HG03064 (cell line): ENCODE data around the gene SH2B3.
A peak's percentile ranks its signal among the peaks of the same experiment; 100 is the strongest.
"Not testable (repeated sequence)": the region's sequence is repeated elsewhere in the genome, so short reads cannot be mapped to it uniquely, and the experiment has no call there.

Experiments used
- ATAC-seq: cut with Tn5 transposase; IDR thresholded peaks from one replicate; pipeline ENCODE4 v1.9.1; 2021; ENCODE audit warnings: low read depth; ENCODE audit not compliant: unreplicated experiment

SH2B3 gene

DNA sequence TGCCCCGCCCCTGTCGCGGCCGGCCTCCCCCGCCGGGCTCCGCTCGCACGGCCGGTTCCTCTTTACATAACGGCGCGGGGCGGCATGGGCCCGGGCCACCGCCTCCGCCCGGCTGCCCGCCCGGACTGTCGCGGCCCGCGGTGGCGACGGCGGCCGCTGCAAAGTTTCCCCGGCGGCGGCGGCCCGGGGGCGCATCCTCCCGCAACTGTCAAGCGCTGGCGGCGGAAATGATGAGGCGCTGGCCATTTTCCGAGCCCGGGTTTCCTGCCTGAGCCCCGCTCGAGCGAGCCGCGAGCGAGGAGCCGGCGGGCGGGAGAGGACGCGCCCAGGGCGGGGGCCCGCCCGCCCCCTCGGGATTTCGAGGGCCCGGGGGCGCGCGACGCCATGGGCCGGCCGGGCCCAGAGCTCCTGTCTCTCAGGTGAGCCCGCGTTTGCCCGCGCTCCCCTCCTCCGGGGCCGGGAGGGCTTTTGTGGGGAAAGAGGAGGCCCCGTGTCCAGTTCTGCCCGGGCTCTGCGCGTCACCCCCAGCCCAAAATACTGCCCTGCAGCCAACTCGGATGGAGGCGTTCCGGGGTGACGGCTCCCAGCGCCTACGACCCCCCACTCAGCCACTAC is at the start of gene SH2B3:
TSS of gene SH2B3 (plus strand) at position 65 of the 615 bp plus-strand sequence. CDS start 12,223 bp downstream, outside the sequence.
- peak; percentile 5 for ATAC-seq

DNA sequence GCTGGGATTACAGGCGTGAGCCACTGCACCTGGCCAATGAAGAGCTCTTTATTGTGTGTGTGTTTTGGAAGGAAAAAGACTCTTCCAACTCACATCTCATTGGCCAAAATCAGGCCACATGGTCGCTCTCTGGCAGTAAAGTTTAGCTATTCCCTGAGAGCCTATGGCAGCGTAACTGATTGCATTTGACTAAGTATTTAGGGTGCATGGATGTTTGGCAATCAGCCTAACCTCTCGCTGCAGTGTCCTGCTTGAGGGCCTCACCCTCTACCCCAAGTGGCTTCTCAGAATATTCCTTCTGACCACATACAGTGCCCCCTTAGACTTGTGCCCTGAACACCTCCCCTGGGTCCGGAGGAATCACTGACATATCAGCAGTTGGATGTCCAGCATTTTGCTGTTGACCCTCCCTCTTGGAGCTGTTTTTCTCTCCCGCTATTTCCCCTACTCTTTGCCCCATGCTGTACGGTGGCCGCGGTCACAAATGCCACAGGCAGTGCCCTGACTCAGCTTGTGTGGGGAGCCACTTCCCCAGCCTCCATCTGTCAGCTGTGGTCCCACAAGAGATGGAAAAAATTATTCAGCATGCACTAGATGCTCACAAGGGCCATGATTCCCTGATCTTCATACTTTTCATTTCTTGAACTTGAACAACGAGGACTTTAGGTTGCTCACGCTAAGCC is 46.4 kb upstream of the SH2B3 start:
- ATAC-seq: no peak

DNA sequence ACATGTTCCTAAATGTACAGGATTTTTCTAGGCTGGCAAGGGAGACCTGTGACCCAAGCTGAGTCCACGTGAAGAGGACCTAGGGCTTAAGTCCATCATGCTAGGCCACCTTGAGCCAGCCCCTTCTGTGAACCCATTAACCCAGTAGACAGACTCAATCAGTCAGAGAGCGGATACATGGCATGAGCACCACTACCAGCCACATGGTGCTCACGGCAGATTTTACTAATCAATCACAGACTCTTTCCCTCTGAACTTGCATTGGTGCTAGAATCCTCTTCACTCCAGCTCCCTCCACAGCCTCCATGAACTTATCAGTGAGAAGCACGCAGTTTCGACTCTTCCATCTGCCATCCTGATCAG is 45.8 kb upstream of the SH2B3 start:
- ATAC-seq: no peak

DNA sequence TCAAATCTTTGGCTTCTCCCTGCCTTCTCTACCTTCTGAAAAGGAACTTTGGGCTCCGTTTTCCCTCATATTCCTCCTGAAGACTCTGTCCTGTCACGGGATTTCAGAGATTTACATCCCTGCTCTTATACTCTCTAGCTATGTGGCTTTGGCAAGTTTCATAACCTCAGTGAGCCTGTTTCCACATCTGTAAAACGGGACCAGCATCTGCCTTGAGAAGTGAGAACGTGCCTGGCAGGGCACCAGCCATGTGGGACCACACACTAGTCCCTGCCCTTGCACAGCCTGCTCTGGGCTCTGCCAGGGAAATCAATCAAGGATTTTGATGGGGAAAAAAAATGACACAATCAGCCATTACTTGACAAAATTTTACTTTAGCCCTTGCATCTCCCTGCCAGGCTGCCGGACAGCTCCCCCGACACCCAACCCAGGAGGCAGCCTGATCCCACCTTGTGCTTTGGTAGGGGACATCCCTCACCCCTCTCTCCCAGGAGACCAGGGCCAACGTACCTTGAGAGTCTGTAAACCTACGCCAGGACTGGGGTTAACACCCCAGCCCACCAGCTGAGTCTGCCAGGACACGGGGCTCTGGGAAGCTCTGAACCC is 45.3 kb upstream of the SH2B3 start:
- ATAC-seq: no peak

DNA sequence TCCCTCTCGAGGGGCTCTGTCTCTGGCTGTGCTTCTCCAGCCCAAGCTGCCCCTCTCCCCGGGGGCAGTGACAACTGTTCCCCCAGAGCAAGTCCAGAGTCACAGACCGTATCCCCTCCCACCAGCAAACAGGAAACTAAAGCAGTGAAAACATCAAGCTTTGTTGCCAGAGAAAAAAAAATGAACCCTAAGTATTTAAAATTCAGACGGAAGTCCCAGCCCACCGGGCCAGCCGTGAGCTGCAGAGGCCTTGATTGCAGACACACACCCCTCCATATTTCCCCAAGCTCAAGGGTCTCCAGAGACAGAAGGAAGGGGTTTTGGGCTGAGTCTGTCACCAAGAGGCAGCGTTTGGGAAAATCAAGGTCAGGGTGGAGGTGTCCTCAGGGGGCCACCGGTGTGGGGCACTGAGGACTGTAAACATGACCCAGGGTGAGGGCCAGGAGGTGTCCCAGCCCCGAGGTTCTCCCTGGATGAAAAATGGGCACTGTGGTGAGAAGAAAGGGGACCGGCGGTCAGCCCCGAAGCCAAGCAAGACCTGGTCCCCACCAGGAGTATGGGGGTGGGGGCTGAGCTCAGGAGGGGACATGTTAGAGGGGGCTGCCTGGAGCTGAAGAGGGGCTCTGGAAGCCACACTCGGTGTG is 44.5 kb upstream of the SH2B3 start:
- no peak for ATAC-seq

DNA sequence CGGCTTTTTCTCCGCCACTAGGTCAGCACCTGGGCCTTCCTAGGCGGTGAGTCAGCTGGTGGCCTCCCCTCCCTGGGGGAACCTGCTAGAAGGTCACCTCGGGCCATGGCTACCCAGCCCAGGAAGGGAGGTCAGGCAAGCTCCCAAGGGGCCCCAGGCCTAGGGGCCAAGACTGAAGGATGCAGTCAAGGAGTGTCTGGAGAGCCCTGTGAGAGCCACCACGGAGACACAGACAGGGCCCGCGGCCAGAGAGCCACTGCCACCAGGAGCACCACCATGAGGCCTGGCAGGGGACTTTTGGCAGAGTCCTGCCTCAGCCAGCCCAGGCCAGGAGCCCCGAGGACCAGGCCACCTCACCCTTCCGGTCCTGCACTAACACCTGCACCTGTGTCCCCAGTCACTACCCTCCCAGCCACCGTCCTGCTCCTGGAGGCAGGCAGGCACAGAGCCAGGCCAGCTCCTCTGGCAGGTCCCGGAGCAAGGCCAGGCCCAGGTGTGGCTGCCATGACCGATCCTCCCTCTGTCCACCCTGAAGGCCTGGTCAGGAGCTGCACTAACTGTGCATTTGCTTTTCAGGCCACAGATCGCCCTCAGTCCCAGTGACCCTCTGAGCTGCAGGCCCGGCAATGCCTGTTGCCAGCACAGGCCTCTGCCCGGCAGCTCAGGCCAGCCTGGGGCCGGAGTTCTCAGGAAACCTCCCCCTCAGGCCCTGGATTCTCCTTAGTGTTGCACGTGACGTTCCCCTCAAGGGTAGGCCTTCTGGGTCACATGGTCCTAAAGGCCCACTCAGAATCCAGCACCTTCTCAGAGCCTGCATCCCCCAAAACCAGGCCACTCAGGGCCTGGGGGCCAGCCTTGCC is 43.8 kb upstream of the SH2B3 start:
- no peak for ATAC-seq

DNA sequence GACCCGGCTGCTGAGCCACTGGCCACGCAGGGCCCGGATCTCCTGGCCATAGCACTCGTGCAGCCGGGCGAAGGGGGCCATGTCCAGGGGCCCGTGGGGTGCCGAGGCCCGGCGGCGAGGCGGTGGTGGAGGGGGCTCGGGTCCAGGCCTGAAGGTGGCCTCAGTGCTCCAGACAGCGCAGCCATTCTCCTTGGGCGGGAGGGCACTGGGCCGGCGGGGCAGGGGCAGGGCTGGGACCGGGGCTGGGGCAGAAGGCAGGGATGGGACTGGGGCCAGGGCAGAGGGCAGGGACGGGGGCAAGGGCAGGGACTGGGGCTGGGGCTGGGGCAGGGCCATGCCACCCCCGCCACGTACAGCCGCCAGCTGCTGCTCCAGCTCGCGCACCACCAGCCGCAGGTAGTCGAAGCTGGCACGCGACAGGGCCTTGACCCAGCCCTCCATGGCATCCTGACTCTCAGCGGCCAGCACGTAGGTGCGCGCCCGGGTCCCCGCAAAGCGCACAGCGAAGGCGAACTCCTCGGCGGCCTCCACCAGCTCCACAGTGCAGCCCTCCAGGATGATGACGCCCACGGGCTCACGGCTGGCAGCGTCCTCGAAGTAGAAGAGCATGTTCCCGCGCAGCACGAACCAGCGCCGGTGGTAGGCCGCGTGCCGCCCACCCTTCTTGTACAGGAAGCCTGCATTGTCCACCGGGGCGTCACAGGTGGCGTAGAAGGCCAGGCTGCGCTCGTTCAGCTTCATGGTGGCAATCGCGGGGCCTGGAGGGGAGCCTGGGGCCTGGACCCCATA is 42.8 kb upstream of the SH2B3 start:
- ATAC-seq: no peak

DNA sequence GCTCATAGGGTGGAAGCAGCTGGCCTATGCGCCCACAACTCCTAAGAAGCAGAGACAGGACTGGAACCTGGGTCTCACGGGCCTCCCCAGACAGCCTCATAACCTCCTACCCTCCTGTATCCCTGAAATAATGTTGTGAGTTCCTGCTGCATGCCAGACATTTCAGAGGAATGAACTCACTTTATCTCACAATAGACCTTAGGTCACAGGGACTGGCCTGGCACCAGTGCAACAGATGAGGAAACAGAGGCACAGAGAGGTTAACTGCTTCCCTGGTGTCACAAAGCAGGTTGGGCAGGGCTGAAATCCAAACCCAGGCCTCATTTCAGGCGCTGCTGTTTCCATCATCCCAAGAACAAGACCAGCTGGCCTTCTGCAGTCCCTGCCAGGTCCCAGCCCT is 42.1 kb upstream of the SH2B3 start:
- no peak for ATAC-seq

DNA sequence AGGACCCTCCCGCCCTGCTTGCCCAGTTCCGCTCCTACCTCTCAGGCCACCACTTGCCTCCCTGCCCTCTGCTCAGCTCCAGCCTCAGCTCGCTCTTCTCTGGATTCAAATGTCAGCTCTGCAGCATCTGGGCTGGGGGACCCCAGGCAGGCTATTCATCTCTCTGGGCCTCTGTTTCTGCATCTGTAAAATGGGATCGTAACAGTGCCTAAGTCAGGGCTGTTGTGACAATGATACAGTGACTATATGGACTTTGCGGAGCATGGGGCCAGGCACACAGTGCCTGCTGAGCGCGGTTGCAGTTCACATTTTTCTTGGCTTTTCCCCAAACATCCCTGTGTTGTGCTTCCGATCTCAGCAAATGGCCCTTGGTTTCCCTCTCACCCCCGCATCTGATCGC is 39.6 kb upstream of the SH2B3 start:
- no peak for ATAC-seq

DNA sequence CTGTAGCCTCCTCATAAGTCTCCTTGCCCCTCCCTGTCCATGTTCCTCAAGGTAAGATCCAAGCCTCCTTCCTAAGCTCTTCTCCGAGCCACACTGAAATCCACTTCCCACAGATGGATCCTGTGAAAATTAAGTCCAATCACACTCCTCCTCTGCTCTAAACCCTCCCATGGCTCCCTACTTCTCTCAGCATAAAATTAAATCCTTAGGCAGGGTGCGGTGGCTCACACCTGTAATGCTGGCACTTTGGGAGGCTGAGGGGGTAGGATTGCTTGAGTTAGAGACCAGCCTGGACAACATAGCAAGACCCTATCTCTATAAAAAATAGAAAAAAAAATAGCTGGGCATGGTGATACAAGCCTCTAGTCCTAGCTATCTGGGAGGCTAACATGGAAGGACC is 39.1 kb upstream of the SH2B3 start:
- no peak for ATAC-seq

DNA sequence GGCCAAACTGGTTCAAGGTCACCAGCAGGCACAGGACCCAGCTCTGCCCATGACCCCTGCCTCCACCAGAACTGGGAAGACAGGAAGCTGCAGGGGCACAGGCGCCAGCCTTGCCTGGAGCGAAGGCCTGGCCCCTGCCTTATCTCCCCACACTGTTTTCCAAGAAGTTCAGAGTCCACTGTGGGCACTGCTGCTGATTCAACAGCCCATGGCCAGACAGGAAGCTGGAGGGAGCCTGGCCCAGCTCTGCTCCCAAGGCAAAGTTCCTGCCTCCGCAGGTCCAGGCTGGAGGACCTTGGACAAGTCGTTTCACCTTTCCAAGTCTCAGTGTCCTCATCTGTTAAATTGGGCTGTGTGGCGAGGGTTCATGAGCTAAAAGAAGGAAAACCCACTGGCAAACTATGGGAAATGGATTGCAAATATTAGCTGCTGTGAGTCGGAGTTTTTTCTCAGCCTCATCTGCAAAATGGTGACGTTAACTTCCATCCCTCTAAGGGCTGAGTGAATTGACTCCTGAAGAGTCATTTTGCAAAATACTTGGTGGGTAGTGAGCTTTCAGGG is 38.0 kb upstream of the SH2B3 start:
- ATAC-seq: no peak

DNA sequence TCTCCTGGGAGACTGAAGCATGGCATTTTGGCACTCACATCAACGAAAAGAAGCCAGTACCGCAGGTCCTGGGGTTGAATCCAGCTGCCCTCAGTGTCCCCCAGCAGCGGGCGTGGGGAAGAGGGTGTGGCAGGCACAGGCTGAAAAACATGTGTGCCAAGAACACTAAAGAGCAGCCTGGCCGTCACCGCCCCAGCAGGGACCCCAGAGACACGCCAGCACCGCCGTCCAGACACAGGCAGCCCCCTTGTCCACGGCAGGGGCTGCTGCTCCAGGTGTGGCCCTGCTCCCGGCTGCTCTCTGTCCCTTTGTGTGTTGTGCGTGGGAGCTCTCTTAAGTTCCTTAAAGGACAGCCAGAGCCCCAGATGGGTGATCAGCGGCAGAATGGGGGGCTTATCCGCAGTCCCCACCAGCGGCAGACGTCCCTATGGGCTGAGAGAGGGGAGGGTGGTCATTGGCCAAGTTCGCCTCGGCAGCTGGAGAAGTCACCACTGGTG is 37.4 kb upstream of the SH2B3 start:
- ATAC-seq: no peak

DNA sequence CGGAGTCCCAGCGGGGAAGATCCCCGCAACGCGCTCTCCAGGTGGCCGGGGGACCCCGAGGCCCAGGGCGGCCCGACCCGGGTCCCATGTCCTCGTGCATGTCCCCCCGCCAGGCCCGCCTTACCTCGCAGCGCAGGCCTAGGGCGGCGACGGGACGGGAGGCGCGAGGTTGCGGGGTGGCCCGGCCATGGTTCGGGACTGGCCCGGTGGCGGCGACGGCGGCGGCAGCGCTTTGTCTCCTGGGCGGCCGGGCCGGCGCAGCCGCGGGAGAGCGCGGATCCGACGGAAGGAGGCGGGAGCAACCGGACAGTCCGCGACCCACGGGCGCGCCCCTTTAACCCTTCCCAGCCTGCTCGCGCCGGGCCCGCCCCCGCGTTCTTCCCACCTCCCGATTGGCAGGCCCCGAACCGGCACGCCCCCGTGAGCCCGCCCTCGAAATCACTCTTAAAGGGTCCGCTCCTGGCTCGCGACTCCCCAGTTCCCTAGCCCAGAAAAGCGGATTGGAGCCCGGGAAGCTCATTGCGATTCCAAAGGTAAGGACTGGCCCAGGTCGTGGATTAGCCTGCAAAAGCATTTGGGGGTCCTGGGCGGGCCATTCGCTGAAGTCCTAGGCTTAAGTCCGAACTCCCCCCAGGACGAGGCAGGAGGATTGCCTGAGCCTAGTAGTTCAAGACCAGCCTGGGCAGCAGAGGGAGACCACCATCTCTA is 36.8 kb upstream of the SH2B3 start, which contains the start of gene PHETA1:
TSS of gene PHETA1 (minus strand) at position 308 of the 708 bp plus-strand sequence. CDS start 5,668 bp downstream, outside the sequence.
- ATAC-seq: peak; percentile 92

DNA sequence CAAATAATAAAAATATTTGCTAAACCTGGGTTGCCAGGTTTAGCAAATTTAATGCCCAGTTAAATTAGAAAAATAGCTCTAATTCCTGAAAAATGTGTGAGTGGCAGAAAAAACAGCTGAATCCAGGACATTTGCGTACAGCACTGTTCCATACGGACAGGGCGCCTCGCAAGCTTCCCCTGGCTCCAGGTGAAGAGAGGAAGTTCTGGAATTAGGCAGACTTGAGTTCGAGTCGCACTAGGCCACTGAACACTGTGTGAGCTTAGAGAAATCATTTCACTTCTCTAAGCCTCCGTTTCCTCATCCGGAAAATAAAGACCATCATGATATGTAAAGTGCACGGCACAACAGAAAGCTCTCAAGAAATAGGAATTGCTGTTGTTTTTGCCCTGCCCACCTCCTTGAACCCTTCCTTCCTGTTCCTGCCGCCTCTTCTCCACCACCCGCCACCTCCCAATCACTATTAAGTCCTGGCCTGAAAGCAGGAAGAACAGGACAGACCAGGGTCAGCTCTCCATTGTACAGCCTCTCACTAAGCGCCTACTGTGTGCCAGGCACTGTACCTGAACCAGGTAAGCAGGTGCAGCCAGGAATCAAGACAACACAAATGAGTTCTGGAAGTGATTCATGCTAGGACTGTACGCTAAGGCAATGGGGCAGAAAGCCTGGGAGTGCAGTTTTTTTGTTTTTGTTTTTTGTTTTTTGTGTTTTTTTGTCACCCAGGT is 36.1 kb upstream of the SH2B3 start:
- no peak for ATAC-seq

DNA sequence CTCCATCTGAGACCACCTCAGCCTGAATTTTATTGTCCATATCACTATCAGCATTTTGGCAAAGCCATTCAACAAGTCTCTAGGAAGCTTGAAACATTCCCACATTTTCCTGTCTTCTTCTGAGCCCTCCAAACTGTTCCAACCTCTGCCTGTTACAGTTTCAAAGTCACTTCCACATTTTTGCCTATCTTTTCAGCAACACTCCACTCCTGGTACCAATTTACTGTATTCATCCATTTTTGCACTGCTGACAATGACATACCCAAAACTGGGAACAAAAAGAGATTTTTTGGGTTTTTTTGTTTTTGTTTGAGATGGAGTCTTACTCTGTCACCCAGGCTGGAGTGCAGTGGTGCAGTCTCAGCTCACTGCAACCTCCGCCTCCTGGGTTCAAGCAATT is 32.5 kb upstream of the SH2B3 start:
- not testable (repeated sequence) for ATAC-seq

DNA sequence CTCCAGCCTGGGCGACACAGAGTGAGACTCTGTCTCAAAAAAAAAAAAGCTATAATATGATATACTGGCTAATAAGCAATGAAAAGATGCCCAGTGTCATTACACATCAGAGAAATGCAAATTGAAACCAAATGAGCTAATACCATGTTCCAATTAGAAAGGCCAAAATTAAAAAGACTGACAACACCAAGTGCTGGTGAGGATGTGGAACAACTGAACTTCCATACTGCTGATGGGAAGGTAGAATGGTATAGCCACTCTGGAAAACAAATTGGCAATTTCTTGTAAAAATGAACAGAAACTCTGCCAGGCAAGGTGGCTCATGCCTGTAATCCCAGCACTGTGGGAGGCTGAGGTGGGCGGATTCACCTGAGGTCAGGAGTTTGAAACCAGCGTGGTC is 28.3 kb upstream of the SH2B3 start:
- ATAC-seq: no peak

DNA sequence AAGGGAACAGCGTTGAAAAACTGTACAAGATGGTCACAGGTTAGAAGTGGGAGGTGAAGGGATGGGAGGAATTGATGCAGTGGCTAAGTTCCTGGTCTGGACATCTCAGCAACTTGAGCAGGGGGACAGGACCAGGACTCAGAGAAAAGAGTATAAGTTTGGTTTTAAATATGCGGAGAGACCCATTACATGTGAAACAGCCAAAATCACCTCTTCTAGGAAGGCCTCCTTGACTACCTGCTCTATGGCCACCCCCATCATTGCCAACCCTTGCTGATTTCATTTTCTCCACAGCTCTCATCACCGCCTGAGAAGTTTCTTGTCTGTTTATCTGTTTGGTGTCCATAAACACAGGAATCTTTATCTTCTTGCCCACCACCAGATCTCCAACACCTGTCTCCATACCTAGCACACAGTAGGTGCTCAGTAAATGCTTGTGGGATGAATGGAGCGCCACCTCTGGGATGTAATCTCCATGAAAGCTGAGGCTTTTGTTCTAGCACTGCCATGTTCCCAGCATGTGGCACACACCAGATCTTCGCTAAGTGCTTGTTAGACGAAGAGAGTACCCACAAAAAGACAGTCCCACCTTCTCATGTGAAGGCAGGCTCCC is 25.7 kb upstream of the SH2B3 start:
- ATAC-seq: no peak

DNA sequence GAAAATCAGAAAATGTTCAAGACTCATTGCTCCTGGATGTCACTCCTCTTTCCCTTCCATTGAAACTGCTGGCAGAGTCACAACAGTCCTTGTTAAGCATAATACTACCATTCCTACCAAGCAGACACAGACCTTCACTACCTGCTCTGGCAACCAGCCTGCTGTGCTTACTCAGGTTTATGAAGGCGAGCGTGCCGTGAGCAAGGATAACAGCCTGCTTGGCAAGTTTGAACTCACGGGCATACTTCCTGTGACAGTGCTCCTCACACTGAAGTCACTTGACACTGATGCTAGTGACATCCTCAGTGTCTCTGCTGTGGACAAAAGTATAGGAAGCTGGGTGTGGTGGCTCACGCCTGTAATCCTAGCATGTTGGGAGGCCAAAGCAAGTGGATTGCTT is 21.1 kb upstream of the SH2B3 start:
- no peak for ATAC-seq
